HG02642 (cell line): ENCODE data around the gene FBF1.
A peak's percentile ranks its signal among the peaks of the same experiment; 100 is the strongest.
"Not testable (repeated sequence)": the region's sequence is repeated elsewhere in the genome, so short reads cannot be mapped to it uniquely, and the experiment has no call there.

ENCODE experiments used
- ATAC-seq: cut with Tn5 transposase; IDR thresholded peaks from one replicate; pipeline ENCODE4 v1.9.1; 2021; ENCODE audit warnings: mild to moderate bottlenecking; ENCODE audit not compliant: unreplicated experiment, poor library complexity

FBF1 gene, protein sequence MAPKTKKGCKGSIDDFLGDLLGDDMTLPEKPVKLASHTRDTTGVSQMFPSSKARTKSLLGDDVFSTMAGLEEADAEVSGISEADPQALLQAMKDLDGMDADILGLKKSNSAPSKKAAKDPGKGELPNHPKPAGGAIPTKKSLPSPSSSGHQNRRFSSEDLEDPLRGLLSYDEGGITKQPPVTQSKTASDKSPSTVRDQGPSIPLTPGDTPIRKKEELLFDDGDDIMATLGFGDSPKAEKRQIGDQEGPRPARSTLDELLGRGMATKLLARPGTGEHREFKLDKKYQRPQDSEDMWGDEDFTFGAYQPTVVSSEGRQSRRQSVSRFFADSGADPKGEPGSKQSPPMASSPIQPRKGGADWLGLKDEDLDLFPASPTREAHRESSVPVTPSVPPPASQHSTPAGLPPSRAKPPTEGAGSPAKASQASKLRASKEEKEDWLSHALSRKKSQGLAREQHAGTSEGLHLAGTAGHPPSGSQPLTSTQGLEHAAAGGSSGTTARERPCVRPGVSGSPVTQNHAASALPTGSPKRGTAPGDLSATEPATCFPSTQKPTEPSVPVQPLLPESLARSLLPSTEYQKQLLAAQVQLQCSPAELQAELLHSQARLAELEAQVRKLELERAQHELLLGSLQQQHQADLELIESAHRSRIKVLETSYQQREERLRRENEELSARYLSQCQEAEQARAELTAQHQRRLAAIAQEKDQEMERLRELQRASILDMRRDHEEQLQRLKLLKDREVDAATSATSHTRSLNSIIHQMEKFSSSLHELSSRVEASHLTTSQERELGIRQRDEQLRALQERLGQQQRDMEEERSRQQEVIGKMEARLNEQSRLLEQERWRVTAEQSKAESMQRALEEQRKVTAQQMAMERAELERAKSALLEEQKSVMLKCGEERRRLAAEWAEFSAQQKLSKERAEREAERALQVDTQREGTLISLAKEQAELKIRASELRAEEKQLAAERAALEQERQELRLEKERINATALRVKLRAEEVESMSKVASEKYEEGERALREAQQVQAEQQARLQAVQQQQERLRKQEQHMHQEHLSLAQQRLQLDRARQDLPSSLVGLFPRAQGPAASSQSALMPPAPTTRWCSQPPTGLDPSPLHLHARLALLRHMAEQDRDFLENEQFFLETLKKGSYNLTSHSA

DNA sequence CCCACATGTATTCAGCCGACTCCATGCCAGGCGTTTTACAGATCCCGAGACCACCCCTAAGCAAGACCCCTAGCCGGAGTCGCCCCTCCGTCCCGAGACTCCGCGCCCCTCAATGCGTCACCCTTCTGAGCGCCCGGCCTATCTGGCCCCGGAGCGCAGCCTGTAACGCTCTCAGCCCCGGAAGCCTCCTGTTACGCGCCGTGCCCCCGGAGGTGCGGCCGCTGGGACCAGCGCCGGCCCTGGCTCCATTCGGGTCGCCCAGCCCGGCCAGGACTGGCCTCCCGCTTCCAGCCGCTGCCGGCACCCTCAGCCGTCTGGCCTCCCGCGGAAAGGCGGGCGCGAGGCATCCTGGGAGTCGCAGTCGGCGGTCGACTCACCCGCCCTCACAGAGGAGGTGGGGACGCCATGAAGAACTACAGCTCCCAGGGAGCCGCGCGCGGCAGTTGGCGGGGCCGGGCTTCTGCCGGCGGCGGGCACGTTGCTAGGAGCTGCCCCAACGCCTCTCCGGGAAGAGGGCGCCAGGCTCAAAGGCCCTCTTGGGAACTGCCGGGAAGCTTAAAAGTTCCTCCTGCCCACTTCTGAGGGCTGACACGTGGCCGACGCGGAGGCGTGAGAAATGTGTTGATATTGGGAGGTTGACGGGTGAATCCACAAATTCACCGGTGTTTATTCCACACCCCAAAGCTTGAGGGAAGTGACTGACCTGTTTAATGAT, at the start of gene FBF1:
TSS of gene FBF1 (minus strand) at position 316 of the 715 bp plus-strand sequence. CDS start 2,893 bp downstream, outside the sequence.
- ATAC-seq, result peak; percentile 94

DNA sequence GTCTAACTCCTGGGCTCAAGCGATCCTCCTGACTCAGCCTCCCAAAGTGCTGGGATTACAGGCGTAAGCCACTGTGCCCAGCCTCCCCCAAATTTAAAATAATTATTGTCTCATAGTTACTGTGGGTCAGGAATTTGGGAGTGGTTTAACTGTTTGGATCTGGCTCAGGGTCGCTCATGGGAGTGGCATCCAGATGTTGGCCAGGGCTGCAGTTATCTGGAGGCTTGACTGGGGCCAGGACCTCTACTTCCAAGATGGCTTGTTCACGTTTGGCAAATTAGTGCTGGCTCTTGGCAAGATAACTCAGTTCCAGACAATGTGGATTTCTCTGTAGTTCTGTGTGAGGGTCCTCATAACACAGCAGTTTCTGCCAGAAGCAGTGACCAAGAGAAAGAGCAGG, 46.2 kb upstream of the FBF1 start:
- ATAC-seq, result no peak

DNA sequence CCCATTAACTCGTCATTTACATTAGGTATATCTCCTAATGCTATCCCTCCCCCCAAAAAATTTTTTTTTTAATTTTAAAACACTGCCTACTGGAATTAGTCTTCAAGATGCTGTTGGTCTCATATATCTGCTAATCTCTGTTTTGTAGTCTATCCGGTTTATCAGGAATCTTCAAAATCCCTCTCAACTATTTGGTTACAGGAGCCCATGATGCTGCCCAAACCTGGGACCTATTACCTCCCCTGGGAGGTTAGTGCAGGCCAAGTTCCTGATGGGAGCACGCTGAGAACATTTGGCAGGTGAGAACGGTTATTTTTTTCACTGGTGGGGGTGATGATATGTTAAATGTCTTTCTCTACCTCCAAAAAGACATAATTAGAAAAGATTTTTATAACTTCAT, 45.1 kb upstream of the FBF1 start:
- no peak for ATAC-seq

DNA sequence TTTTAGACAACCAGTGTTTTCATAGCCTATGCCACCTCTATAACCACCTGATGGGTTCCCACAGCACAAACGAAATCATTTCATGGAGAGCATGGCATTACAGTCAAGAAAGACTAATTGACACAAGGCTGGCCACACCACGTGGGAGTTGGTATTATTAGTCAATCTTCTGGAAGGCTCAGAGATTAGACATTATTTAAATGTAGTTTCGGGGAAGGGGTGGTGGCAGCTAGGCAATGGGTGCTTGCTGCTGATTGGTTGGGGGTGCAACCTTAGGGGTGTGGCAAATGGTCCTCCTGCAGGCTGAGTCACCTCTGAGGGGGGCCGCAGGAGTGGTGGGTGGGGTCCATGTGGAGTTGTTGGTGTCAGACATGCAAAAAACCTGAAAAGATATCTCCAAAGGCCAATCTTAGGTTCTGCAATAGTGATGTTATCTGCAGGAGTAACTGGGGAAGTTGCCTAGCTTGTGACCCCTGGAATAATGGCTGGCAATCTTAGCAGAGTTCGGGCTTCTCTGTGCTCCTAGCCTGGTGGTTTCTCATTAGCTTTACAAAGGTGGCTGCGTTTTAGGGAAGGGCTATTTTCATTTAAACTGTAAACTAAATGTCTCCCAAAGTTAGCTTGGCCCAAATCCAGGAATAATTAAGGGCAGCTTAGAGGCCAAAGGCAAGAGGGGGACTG, 42.8 kb upstream of the FBF1 start:
- ATAC-seq, result no peak

DNA sequence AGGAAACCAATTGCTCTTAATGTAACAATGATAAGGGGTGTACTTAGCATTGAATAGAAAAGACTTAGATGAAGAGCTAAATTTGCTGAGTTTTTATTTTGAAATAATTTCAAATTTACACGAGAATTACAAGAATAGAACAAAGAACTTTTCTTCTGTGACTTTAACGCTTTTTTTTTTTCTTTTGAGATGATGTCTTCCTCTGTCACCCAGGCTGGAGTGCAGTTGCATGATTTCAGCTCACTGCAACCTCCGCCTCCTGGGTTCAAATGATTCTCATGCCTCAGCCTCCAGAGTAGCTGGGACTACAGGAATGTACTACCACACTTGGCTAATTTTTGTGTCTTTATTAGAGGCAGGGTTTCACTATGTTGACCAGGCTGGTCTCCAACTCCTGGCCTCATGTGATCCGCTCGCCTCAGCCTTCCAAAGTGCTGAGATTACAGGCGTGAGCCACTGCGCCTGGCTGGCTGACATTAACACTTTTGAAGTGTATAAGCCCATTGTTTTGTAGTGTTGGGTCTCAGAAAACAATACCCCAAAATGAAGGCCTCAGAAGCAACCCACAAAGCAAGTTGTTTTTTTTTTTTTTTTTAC, 40.3 kb upstream of the FBF1 start:
- no peak for ATAC-seq

DNA sequence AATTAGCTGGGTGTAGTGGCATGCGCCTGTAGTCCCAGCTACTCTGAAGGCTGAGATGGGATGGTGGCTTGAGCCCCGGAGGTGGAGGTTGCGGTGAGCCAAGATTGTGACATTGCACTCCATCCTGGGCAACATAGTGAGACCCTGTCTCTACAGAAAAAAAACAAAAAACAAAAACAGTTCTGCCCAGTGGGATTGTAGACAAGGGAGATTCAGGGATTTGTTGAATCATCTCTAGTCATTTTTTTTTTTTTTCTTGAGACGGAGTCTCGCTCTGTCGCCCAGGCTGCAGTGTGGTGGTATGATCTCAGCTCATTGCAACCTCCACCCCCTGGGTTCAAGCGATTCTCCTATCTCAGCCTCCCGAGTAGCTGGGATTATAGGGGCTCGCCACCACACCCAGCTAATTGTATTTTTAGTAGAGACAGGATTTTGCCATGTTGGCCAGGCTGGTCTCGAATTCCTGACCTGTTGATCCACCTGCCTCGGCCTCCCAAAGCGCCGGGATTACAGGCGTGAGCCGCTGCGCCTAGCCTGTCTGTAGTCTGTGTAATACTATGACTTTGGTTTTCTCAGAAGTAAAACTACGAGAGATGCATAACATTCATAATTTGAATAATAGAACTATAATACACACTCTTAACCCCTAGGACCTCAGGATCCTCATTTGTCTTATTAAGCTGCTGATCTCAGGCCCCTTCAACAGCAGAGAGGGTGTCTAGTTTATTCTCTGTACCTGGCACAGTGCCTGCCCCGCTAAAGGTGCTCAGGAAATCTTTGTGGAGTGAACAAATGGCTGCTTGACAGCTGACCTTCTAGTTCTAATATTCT, 39.6 kb upstream of the FBF1 start:
- no peak for ATAC-seq

DNA sequence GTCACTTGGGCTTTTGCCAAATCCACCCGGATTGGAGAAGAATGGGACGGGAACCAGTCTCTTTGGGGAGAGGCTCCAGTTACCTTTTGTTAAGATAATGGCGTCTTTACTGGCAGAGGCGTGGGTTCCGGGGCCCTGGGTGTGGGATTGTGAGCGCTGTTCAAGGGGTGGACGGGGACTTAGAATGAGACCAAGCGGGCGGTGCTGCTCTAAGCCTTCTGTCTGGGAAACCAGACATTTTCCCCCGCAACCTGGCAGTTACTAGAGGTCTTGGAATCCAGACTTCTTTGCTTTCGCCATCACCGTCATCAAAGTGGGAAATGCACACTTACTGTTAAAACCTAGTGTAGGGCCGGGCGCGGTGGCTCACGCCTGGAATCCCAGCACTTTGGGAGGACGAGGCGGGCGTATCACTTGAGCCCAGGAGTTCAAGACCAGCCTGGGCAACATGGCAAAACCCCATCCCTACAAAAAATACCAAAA, 38.9 kb upstream of the FBF1 start:
- ATAC-seq, result no peak

DNA sequence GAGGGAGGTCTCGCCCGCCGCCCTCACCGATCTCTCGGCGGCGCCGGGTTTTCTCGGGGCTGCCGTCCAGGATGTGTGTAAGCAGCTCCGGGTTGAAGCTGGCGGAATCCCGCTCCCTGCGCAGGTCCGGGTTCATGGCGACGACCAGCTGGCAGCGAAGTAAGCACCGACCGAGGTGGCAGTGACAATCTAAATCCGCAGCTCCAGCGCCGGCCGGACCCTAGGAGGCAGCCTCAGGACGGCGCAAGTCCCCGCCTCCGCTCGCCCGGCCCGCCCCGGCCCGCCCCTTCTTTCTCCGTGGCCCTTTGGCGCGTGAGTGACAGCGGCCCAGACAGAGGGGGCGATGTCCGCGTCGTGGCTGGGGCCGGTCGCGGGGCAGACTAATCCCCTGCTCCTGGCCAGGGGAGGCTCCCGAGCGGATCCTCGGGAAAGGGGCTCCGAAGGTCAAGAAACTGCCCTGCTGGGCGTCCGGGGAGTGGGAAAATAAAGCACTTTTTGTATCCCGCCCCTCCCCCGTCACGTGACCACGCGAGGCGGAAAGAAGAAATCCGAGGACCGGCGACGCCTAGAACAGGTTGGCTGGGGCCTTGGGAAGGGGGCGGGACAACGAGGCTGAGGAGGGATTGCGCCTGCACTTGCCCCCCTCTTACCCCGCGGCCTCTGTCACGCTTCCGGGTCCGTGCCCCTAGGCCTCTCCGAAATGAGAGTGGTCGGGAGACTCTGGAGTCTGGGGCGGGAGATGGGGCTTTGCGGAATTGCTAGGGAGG, 38.3 kb upstream of the FBF1 start, which contains the start of the genes ACOX1 and TEN1:
TSS of gene ACOX1 (minus strand) at position 229 of the 767 bp plus-strand sequence. CDS start at position 136, 93 bp downstream.
TSS of gene TEN1 (plus strand) at position 303 of the 767 bp plus-strand sequence. CDS start 6,953 bp downstream, outside the sequence.
- ATAC-seq, result peak; percentile 94

DNA sequence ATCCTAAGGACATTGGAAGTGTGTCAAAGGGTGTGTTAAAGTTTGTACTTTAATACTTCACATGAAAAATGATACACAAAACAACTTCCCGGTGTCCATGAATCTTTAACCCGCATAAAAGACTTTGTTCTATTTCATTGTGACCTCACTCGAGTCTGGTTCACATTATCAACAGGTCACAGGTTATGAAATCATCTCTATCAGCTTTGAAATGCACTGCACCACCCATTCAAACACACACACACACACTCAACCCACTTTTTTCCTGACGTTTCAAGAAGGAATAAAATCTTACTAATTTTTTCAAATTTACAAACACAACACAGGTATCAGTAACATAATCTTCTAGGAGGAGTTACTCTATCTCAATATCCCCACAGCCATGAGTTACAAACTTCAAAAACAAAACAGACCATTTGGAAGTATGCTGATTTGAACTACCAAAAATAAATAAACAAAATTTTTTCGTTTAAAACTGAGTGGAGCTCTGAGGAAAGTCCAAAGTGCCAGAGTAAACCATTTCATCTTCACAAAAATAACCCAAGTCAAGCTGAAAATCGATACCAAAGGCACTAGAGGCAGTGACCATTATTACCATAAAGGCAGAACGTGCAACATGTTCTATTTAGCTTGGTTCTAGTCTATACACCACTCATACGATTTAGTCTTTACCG, 35.5 kb upstream of the FBF1 start:
- no peak for ATAC-seq

DNA sequence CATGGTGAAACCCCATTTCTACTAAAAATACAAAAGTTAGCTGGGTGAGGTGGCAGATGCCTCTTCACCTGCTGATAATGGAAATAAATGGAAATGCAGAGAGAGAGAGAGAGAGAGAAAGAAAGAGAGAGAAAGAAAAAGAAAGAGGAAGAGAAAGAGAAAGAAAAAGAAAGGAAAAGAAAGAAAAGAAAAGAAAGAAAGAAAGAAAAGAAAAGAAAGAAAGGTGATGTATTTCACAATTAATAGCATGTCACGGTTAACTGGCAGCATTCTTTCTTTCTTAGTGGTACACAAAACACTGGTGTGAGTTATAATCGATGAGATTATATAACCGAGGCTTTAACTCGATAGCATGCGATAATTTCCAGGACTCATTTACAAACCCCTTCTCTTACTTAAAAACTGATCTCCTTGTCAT, 34.9 kb upstream of the FBF1 start:
- ATAC-seq, result no peak

DNA sequence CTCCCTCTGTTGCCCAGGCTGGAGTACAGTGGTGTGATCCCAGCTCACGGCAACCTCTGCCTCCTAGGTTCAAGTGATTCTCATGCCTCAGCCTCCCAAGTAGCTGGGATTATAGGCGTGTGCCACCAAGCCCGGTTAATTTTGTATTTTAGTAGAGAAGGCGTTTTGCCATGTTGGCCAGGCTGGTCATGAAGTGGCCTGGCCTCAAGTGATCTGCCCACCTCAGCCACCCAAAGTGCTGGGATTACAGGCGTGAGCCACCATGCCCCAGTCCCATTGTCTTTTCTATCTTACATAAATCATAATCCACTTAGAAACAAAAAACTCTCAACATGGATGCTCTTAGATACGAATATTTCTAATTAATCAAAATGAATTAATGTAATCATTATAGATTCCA, 34.3 kb upstream of the FBF1 start:
- not testable (repeated sequence) for ATAC-seq

DNA sequence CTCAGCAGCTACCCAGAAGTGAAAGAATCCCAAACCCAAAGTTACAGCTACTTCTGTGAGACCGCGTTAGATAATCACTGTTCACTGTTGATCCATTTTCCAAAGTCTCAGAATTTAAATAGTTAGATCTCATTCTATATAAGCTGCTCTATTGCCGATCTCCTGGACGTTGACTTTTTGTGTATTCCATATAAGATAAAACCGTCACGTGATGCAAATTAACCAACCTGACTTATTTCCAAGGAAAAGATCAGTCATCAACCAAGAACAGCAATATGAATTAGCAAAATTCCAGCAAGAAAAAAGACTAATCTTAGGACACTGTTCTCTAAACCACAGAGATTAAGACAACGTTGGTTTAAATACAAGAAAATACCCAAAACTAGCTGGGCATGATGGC, 29.8 kb upstream of the FBF1 start:
- ATAC-seq, result no peak

DNA sequence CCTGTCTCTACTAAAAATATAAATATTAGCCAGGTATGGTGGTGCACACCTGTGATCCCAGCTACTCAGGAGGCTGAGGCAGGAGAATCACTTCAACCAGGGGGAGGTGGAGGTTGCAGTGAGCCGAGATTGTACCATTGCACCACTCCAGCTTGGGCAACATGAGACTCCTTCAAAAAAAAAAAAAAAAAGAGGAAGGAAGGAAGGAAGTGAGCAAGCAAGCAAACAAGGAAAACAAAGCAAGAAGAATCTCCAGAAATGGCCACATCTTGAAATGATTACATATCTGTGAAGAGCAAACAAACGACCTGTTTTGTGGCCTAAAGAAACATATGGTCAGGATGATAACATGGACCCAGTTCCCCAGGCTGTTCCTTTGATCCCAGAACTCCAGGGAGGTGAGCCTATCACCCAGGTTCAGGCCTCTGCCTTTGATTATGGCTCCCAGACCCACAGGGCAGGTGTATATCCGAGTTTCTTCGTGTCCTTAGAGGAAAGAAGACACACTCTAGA, 29.2 kb upstream of the FBF1 start:
- ATAC-seq, result no peak

DNA sequence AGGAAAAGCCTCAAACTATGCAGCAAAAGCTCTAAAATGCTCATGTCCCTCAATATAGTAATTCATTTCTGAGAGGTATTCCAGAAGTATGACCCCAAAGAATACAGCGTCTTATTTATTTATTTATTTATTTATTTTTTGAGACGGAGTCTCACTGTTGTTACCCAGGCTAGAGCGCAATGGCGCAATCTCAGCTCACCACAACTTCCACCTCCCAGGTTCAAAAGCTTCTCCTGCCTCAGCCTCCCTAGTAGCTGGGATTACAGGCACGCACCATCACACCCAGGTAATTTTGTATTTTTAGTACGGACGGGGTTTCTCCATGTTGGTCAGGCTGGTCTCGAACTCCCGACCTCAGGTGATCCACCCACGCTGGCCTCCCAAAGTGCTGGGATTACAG, 28.2 kb upstream of the FBF1 start:
- ATAC-seq, result not testable (repeated sequence)

DNA sequence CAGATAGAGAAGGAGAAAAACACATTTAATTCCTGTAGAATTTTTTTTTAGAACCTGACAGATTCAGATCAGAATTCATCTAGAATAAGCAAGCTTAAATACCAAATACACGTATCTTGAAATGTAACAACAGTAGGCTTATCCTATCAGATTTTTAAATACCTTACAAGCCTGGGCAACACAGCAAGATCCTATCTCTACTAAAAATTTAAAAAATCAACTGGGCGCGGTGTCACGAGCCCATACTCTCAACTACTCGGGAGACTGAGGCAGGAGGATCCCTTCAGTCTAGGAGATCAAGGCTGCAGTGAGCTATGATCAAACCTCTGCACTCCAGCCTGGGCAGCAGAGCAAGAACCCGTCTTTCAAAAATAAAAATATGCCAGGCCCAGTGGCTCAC, 24.6 kb upstream of the FBF1 start:
- no peak for ATAC-seq

DNA sequence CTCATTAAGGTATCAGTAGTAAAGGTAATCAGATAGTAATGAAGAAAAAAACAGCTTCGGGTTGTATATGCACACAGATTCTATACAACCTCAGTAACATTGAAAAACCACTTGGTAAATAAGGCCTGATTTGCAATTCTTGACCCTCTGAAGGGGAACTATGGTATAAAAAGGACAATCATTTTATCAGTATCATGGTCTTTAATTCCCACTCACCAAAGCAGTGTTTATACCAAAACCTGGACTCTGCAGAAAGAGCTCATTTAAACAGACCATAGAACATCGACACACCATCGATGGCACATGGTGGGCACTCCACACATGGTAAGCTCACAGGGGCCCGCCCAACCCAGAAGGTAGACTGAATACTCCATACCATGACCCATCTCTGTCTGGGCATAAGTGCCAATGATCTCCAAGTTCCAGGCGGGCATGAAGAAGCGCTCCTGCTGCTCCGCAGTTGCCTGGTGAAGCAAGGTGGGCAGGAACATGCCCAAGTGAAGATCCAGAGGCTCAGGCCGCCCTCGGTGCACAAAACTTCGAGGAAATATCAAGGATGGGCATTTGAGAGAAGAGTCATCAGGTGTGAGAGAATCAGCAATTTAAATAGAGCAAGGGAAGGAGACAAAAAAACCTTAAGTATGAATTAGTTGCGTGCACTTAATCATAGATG, 19.1 kb upstream of the FBF1 start:
- ATAC-seq, result no peak
